ENCODE data around the gene NOS1. TPM values are rescaled to one million over a fixed set of nuclear protein-coding genes. Genes with fewer than 3 reads are reported as not detected.
"Not testable (repeated sequence)": the region's sequence is repeated elsewhere in the genome, so short reads cannot be mapped to it uniquely, and the experiment has no call there.

NOS1 gene
- 0.05 TPM in 1 of 2 replicates, not detected in the other for total RNA-seq

DNA sequence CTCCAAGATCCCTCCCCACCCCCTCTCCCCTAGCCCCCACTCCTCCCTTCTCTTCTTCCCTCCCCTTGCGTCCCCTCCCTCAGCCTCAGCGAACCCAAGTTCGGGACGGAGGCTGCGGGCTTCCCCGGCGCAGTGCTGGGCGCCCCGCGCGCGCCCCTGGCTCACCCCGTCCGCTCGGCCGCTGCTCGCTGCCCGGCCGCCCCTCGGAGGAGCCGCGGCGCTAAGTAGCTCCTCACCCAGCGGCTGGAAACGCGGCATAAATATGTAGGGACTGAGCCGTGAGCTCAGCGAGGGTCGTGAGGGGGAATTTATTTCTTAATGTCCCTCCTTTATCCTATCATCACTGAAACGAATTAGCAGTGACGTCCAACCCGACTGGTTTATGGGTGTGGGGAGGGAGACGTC is at the start of gene NOS1:
Gene NOS1 (minus strand): TSS at position 280 of the 405 bp plus-strand sequence. CDS start 30,557 bp downstream, outside the sequence.
- DNase-seq (ENCODE audit: low read depth), result no peak

DNA sequence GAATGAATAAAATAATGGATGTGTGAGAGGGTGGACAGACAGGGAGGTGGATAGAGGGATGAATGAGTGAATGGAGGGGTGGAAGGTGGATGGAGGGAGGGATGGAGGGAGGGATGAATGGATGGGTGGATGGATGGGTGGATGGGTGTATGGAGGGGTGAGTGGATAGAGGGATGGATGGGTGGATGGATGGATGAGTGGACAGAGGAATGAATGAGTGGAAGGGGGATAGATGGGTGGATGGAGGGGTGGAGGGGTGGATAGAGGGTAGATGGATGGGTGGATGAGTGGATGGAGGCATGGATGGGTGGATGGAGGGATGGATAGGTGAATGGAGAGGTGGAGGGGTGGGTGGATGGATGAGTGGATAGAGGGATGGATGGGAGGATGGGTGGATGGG is 47.9 kb upstream of the NOS1 start:
- no peak for DNase-seq (ENCODE audit: low read depth)

- peak; percentile 60 for DNase-seq (ENCODE audit: low read depth)
Measured at GRCh38 chr12:117408161-117408791, 46.9 kb upstream of the NOS1 start.

DNA sequence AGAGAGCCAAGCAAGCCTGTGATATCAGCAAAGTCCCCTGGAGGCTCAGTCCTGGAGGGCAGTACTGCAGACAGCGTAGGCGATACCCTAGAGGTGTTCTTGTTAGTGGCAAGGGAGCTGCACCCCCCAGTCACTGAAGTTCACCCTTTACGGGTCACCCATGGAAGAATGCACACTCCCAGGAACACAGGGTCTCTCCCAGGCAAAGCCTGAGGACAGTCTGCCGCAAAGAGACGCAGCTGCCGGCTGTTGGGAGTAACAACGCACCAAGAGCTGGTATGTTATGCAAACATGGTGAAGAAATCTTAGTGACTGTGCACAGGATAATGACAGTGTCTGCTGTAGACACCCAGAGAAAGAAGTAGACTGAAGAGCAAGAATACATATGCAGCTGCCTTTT is 43.5 kb upstream of the NOS1 start:
- no peak for DNase-seq (ENCODE audit: low read depth)

- no peak for DNase-seq (ENCODE audit: low read depth)
Measured at GRCh38 chr12:117404203-117404853, 42.9 kb upstream of the NOS1 start.

DNA sequence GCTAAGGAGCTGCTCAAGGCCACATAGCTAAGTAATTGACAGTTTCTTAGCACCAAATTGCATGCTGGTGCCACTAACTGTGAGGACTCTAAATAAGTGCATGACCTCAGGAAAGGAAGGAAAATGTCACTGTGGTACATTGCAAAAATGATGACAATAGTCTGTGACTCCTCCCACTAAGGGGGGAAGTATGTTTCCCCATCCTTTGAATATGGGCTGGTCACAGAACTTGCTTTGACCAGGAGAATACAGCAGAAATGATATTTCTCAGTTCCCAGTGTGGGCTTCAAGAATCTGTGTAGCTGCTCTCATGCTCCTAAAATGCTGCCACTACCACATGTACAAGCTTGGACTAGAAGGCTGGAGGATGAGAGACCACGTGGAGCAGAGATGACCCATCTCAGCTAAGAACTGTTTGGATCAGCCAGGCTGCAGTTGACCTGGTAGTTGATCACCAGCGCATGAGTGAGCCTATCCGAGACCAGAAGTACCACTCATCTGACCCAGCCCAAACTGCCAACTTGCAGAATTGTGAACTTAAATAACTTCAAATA is 42.2 kb upstream of the NOS1 start:
- no peak for DNase-seq (ENCODE audit: low read depth)

DNA sequence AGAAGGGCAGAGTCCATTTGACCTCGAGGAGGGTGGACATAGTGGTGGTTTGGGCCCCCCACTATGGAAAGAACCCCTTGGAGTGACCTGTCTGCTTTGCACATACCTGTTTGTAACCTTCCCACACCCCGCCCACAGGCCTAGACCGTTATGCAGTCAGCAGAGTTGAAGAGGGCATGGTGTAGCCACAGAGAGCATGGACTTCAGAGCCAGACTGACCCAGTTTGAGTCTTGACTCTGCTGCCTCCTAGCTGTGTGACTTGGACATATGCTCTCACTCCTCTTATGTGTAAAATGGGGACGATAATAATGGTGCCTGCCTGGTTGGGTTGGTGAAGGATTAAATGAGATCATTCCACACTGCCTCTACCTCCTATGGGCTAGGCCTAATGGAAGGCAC is 40.9 kb upstream of the NOS1 start:
- no peak for DNase-seq (ENCODE audit: low read depth)

GRCh38 chr12:117400912-117401311 is 39.5 kb upstream of the NOS1 start:
- DNase-seq (ENCODE audit: low read depth), result no peak

- not testable (repeated sequence) for DNase-seq (ENCODE audit: low read depth)
Measured at GRCh38 chr12:117398482-117398881, 37.1 kb upstream of the NOS1 start.

- DNase-seq (ENCODE audit: low read depth), result no peak
Measured at GRCh38 chr12:117395766-117396165, 34.3 kb upstream of the NOS1 start.

DNA sequence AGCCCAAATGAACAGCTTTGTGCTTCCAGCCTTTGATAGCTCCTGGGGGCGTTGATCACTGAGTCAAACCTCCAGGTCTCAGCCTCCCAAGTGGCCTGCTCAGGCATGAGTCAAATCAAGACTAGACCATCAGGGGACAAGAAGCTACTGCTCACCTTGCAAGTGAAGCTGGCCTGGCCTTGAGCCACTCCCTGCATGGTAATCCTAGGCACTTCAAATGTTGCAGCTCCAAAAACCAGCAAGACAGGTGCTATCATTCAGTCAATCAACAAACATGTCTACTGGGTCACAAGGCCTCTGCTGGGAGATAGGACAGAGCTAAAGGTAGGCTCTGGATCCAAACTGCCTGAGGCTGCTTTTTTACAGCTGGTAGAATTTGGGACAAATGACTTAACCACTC is 33.1 kb upstream of the NOS1 start:
- no peak for DNase-seq (ENCODE audit: low read depth)

- DNase-seq (ENCODE audit: low read depth), result no peak
Measured at GRCh38 chr12:117393656-117394055, 32.2 kb upstream of the NOS1 start.

GRCh38 chr12:117390866-117391265 is 29.4 kb upstream of the NOS1 start:
- DNase-seq (ENCODE audit: low read depth), result no peak

- no peak for DNase-seq (ENCODE audit: low read depth)
Measured at GRCh38 chr12:117388951-117389446, 27.6 kb upstream of the NOS1 start.

DNA sequence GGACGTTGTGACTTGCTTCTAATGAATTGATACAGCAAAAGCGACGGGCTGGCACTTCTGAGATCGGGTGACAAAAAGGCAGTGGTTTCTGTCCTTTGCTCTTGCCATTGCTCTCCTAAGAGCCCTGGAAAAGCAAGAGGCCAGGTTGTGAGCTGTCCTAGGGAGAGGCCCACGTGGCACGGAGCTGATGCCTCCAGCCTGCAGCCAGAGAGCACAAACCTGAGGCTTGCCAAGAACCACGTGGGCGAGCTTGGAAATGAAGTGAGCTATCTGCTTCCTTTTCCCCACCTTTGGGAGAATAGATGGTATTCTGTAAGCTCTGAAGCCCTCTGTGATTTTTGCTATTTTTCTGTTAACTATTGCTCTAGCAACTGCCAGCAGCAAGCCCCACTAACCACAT is 26.4 kb upstream of the NOS1 start:
- DNase-seq (ENCODE audit: low read depth), result no peak

DNA sequence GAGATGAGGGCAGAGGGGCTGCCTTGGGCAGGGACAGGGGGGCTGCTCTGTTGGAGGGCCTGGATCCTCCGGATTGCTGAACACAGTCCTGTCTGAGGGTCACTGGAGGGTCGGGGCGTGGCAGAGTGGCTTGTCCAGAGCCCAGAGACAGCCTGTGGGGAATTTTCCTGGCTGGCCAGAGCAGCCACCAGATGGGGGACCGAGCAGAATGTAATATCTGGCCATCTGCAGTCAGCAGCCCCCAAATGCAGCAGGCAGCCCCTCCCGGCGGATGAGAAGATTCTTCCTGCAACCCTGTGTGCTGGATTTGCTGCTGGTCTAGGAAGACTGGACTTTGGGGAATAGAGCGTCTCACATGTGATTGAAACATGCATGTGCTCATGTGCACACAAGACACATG is 23.3 kb upstream of the NOS1 start:
- DNase-seq (ENCODE audit: low read depth), result no peak

DNA sequence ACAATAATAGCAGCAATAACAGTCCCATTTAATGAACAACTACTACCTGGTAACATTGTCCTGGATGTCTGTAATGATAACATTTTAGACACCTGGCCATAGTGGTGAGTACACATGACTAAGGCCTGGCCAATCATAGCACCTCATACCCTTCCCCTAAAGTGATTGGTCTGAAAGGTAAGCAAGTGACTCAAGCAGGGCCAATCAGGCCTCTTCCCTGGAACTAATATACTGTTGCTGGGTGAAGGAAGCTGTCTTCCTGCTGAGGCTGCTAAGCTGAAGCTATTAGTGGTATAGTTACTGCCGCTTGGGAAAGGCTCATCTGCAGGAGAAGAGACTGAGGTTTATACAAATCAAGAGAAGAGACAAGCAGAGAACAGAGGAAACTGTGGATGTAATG is 18.7 kb upstream of the NOS1 start:
- no peak for DNase-seq (ENCODE audit: low read depth)

GRCh38 chr12:117377758-117378157 is 16.3 kb upstream of the NOS1 start:
- DNase-seq (ENCODE audit: low read depth), result no peak

DNA sequence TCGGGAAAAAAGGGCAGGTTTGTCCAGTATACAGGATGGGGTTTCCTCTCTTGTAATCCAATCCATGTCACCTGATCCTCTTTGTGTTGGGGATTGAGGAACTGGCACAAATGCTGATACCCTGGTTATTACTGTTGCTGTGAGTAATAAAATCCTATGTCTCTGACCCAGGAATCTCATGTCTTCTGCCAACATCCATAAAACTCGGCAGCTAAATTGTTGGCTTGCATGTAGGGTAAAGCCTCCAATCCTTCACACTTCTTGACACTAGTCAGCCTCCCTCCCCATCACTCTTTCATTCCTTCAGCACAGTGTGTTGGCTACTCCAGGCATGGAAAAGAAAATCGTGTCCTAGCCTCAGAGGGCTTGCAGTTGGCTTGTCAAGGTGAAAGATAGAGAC is 9.2 kb upstream of the NOS1 start:
- no peak for DNase-seq (ENCODE audit: low read depth)

DNA sequence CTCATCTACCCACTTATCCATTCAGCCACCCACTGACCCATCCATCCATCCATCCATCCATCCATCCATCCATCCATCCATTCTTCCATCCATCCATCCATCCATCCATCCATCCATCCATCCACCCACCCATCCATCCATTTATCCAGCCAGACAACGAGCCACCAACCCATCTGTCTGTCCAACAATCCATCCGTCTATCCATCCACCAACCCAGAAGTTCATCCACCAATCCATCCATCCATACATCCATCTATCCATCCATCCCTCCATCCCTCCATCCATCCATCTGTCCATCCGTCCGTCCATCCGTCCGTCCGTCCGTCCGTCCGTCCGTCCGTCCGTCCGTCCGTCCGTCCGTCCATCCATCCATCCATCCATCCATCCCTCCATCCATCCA is 8.6 kb upstream of the NOS1 start:
- DNase-seq (ENCODE audit: low read depth), result not testable (repeated sequence)

- DNase-seq (ENCODE audit: low read depth), result peak; percentile 59
Measured at GRCh38 chr12:117367006-117367638, 5.7 kb upstream of the NOS1 start.

DNA sequence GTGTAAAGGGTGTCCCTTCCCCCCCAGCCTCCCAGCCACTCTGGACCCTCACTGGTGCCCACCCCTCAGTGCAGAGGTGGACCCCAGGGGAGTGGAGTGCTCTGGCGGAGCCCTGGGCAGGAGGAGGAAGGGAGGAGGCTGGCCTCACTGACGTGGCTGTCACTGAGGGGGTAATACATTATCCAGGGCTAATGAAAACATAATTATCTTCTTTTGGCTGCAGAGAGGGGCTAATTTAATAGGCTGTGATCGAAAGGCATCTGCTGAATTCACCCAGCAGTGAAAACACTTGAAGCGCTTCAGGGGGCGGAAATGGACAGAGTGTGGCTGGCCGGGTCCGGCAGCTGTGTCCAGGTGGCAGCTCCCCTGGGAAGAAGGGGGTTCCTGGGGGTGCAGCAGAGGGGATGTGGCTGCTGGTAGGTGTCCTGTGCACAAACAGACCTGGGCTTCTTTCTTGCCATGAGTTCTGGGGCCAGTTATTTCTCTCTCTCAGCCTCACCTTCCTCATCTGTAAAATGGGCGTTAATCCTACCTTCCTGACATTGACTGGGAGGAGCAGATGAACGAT is 3.7 kb upstream of the NOS1 start:
- no peak for DNase-seq (ENCODE audit: low read depth)

All from renal cortical epithelial cell (primary cell).